Rectal smooth muscle tissue (tissue), 1 donor: ENCODE data around the gene MYL12A.
"Not testable (repeated sequence)": the region's sequence is repeated elsewhere in the genome, so short reads cannot be mapped to it uniquely, and the experiment has no call there.

ENCODE experiments used
- H3K27ac ChIP-seq: one replicate; pipeline ENCODE4 v1.7.0; 2013; ENCODE audit warnings: low read depth, low read length, inconsistent platforms
- H3K27me3 ChIP-seq: one replicate; pipeline ENCODE4 v1.7.0; 2013; ENCODE audit warnings: low read length; ENCODE audit not compliant: control insufficient read depth, insufficient read depth
- H3K36me3 ChIP-seq: one replicate; pipeline ENCODE4 v1.7.0; 2013; ENCODE audit warnings: low read length; ENCODE audit not compliant: control insufficient read depth, insufficient read depth
- H3K4me1 ChIP-seq: one replicate; pipeline ENCODE4 v1.7.0; 2013; ENCODE audit warnings: low read length; ENCODE audit not compliant: control insufficient read depth, insufficient read depth
- H3K4me3 ChIP-seq: one replicate; pipeline ENCODE4 v1.7.0; 2013; ENCODE audit warnings: low read length
- H3K9ac ChIP-seq: one replicate; pipeline ENCODE4 v1.7.0; 2013; ENCODE audit warnings: low read length

Gene MYL12A

DNA sequence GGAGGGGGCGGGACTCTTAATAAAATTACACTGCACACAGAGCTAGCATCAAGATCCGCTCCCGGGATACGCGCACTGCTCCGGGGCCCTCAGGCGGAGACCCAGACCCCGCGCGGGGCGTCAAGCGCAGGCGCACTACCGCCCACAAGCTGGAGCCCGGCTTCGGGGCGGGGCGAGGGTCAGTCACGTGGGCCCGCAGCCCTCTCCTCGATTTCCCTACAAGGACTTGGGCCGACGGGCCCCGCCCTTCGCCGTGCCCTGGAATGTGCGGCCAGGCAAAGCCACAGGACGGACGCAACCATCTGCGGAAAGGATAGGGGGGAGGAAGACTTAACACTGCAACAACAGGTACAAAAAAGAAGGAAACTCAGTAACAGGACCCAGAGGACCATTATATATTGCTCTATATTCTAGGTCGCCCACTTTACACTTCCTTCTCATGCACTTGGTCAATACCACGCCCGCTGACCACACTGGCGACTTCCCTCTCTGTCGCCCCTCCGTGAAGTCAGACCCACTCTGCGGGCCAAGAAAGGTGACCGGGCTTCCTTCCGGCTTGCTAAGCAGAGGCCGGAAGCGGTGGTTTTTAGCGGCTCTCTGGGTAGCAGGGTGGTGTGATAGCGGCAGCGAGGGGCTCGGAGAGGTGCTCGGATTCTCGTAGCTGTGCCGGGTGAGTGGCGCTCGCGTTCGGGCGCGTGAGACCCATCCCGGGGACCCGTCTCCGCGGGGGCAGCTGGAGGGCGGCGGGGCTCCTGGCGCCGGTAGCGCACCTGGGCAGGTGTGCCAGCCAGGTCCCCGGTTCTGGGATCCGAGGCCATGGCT lies at the start of gene MYL12A:
MYL12A (plus strand) TSS at position 562 of the 822 bp plus-strand sequence. CDS start 5,447 bp downstream, outside the sequence.
- H3K4me3 ChIP-seq: peak within 1 kb of the TSS; percentile 95
- no peaks in the 10 kb centered on the region for H3K27me3 ChIP-seq
- peak within 1 kb of the TSS; percentile 99 for H3K27ac ChIP-seq
- peak within 1 kb of the TSS; percentile 95 for H3K9ac ChIP-seq
- no peaks in the 10 kb centered on the region for H3K36me3 ChIP-seq
- peaks cover 13% of the 10 kb centered on the region for H3K4me1 ChIP-seq

DNA sequence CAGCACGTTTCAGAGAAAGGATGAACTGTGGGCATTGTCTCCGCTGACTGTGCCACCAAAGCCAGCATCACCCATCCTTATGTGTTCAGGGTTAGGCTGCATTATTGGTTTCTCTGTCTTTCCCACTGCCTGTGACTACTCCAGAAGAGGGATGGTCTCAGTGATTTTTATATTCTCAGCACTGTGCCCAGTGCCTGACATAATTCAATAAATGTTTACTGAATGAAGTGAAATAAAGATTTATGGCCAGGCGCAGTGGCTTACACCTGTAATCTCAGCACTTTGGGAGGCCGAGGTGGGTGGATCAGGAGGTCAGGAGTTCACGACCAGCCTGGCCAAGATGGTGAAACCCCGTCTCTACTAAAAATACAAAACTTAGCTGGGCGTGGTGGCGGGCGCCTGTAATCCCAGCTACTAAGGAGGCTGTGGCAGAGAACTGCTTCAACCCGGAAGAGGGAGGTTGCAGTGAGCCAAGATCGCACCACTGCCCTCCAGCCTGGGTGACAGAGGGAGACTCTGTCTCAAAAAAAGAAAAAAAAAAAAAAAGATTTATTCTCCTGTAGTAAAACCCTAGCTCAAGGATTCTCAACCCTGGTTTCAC lies 49.2 kb upstream of the MYL12A start:
- not testable (repeated sequence) for H3K36me3 ChIP-seq, H3K4me1 ChIP-seq, H3K27ac ChIP-seq, H3K9ac ChIP-seq, H3K27me3 ChIP-seq, H3K4me3 ChIP-seq

DNA sequence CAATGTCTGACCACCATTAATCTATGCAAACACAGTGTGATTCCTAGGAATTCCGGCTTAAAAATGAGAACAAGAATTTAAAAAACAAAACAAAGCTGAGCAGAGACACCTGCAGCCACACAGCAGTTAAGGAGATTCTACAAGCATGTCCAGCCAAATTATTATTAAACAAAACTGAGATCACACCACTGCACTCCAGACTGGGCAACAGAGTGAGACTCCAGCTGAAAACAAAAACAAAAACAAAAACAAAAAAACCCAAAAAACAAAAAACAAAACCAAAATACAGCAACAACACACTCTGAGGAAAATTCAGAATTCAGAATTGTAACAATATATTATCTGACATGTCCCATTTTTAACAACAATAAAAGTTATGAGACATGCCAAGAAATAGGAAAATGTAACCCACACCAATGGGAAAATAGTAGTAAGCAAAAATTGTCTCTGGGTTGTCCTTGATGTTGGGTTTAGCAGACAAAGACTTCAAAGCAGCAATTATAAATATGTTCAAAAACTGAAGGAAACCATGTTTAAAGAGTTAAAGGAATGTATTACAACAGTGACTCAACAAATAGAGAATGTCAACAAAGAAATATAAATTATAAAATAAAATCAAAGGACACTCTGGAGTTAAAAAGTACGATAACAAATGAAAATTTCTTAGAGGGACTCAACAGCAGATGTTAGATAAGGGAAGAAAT lies 47.5 kb upstream of the MYL12A start:
- H3K36me3 ChIP-seq: no peaks in the 10 kb centered on the region
- no peaks in the 10 kb centered on the region for H3K4me1 ChIP-seq
- H3K4me3 ChIP-seq: no peak overlapping the region
- H3K9ac ChIP-seq: no peak overlapping the region
- no peak overlapping the region for H3K27ac ChIP-seq
- no peaks in the 10 kb centered on the region for H3K27me3 ChIP-seq

DNA sequence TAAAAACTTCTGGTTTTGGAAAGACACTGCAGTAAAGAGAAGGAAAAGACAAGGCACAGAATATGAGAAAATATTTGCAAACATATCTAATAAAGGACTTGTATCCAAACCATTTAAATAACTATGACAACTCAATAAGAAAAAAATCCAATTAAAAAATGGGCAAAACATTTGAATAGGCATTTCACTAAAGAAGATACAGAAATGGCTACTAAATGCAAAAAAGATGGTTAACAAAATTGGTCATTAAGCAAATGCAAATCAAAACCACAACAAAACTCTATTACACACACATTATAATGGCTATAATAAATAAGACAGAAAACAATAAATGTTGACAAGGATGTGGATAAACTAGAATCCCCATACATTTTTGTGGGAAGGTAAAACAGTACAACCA lies 42.4 kb upstream of the MYL12A start:
- Histone ChIP-seq H3K9ac (no peak overlapping the region), H3K27me3 (no peaks in the 10 kb centered on the region), H3K4me1 (no peaks in the 10 kb centered on the region), H3K4me3 (no peak overlapping the region), H3K36me3 (no peaks in the 10 kb centered on the region), H3K27ac (no peak overlapping the region)

DNA sequence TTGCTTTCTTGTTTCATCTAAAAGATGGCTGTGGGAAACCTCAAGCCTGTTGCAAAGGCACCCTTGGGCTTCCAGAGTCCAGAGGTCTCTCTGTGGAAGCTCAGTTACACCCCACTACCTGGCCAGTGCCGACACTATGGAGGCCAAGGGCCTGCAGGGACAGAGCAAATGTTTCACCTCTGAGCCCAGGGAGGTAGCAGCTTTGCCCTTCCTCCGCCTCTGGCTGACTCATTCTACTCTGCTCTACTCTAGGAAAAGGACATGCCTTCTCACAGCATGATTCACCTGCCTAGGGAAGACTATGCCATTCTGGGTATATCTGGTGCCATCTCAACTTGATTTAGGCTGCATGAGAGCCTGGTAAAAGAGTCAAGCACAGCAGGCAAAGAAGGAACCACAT lies 40.0 kb upstream of the MYL12A start:
- Histone ChIP-seq H3K36me3 (no peaks in the 10 kb centered on the region), H3K4me1 (peaks cover under 1% of the 10 kb centered on the region), H3K27ac (no peak overlapping the region), H3K9ac (no peak overlapping the region), H3K27me3 (no peaks in the 10 kb centered on the region), H3K4me3 (no peak overlapping the region)

DNA sequence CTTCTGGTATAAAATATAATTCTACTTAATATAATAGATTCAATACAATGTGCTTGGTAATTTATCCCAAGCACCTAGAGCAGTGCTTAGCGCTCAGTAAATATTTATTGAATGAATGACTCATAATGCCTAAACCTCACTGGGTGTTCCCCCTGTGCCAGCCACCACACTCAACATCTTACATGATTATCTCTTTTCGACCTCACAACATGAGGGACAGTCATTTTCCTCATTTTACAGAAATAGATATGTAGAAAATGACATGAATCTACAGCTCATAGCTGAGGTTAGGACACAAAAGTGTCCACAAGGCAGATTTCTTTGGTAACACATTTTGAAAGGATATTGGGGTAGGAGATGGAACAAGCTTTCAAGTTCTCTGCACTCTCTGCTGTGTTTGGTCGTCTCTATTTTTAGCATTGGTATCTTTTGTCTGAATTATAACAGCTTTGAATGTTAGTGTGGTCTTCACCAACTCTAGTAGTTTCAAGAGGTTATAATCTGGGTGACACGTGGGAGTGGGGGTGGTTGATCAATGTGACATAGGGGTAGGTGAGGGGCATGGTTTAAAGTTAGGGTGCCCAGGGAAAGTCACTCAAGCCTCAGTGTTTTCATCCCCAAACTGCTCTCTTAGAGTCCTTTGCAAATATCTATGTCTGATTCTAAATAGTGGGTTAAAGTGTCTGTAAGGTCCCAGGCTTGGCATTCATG lies 37.6 kb upstream of the MYL12A start:
- H3K36me3 ChIP-seq: no peaks in the 10 kb centered on the region
- no peak overlapping the region for H3K9ac ChIP-seq
- H3K27ac ChIP-seq: no peak overlapping the region
- H3K27me3 ChIP-seq: no peaks in the 10 kb centered on the region
- H3K4me3 ChIP-seq: no peak overlapping the region
- peaks cover 7% of the 10 kb centered on the region for H3K4me1 ChIP-seq

DNA sequence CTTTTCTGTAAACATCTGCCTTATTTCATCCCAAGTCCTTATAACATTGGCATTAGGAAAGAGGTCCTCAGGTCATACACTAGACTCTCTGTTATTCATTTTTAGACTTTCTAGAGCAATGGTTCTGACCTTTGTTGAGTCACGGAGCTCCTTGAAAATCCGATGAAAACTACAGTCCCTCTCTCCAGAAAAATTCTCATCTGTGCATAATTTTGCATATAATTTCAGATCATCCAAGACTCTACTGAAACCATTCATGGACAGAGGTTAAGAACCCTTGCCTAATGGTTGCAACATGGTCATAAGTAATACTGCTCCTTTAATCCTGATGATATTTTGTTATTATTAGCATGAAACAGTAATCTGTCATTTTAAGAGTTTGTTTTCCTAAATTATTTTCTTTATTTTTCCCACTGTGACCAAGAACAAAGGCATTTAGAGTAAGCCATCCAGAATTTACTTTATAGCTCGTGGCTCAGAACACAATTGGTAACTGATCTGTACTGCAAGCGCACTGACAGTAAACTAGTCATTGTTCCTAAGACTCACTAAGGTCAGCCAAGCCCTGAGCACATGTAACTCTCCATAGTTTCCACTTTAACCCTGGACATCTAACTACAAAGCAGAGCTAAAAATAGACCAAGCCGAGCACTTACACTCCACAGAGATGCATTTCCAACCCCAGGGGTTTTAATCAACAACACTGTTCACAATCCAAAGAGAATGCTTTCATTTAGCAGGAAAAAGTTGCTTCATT lies 36.2 kb upstream of the MYL12A start:
- H3K36me3 ChIP-seq: no peaks in the 10 kb centered on the region
- H3K27ac ChIP-seq: no peak overlapping the region
- no peak overlapping the region for H3K4me3 ChIP-seq
- H3K9ac ChIP-seq: no peak overlapping the region
- H3K27me3 ChIP-seq: no peaks in the 10 kb centered on the region
- H3K4me1 ChIP-seq: peaks cover 7% of the 10 kb centered on the region

DNA sequence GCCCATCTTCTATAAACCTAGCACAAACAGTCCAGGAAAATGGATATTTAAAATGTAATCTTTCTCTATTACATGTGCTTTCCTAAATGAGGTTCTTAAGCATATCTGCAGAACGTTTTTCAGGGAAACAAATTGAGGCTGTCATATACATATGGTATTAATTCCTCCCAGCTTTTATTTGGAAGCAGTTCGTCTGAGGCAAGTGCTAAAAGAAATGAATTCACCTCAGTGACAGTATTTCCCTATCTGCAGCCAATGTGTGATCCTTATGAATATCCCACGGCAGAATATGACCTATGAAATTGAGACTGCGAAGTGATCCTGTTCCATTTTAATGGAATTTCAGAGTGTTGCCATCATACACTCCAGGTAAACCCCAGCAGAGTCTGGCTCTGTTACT lies 34.9 kb upstream of the MYL12A start:
- peaks cover 7% of the 10 kb centered on the region for H3K4me1 ChIP-seq
- H3K4me3 ChIP-seq: no peak overlapping the region
- H3K27ac ChIP-seq: peak overlapping the region; percentile 10

DNA sequence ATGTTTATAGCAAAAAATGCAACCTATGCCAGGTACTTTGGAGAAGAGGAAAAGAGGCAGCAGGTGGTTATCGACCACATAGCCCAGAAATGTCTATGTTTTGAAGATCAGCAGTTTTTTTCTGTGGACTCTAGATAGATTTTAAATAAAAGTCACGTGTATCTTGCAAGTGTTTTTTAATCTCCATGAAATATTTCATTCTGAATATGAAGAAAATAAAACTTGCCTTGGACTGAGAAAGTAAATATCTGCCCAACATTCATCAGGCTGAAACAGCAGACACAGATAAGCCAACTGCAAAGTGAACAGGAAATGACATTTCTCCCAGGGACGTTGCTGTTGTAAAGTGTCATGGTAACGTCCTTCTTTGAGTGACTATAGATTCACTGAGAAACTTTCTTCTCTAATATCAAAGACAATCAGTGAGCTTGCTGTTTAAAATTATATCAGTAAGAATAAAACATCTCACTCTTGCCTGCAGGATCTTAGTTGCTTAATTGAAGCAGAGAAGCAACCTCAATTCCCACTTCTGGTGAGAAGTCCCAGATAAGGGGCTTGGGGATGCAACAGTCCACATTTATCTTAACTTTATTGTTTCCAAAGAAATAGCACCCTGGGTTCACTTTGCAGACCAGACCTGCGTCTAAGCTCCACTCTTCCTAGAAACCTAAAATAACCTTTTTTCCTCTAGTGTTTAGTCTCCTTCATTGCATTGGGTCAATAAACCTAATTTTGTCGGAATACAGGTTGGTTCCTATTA lies 34.1 kb upstream of the MYL12A start:
- peaks cover 7% of the 10 kb centered on the region for H3K4me1 ChIP-seq
- H3K36me3 ChIP-seq: no peaks in the 10 kb centered on the region
- no peak overlapping the region for H3K9ac ChIP-seq
- H3K27ac ChIP-seq: no peak overlapping the region
- H3K4me3 ChIP-seq: no peak overlapping the region
- no peaks in the 10 kb centered on the region for H3K27me3 ChIP-seq

More for the DNA sequence above, 34.9 kb upstream of the MYL12A start:
- Histone ChIP-seq H3K36me3 (no peaks in the 10 kb centered on the region), H3K9ac (no peak overlapping the region), H3K27me3 (no peaks in the 10 kb centered on the region)

DNA sequence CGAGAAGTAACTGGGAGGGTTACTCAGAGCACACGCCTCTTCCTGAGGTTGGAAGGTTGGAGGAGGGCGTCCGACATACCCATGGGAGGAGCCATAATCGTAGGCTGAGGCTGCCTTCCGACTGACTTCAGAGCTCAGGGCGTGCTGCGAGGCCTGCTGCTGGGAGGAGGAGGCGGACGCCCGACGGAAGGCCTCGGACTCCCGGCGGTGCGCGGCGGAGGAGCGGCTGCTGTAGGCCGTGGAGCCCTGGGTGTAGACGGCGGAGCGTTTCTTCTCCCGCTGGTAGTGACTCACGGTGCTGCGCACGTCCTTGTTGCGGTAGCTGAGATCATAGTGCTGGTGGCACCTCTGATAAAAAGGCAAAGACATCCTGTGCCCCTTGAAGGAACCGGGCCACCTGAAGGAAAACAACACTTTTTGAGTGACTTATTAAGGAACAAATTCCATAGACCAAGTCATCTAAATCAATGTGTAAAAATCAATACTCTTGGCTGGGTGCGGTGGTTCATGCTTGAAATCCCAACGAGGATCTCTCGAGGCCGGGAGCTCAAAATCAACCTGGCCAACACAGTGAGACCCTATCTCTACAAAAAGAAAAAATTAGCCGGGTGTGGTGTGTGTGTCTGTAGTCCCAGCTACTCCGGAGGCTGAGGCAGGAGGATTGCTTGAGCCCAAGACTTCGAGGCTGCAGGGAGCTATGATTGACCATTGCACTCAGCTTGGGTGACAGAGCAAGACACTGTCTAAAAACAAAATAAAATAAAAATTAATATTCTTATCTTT lies 32.6 kb upstream of the MYL12A start:
- H3K27ac ChIP-seq: no peak overlapping the region

DNA sequence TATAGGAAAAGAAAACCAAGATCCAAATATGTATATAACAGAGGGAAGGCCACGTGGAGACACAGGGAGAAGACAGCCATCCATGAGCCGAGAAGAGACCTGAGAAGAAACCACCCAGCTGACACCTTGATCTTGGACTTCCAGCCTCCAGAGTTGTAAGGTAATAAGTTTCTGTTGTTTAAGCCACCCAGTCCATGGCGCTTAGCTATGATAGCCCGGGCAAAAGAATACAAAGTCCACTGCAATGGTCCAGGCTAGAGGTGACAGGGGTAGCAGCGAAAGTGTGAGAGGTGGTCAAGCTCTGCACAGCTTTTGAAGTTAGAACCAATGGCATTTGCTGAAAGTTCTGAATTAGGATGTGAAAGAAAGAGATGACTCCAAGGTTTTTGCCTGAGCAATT lies 30.6 kb upstream of the MYL12A start:
- Histone ChIP-seq H3K4me3 (no peak overlapping the region), H3K27ac (no peak overlapping the region), H3K9ac (no peak overlapping the region)

More for the DNA sequence above, 32.6 kb upstream of the MYL12A start:
- no peaks in the 10 kb centered on the region for H3K36me3 ChIP-seq
- no peaks in the 10 kb centered on the region for H3K27me3 ChIP-seq
- H3K4me1 ChIP-seq: peaks cover 11% of the 10 kb centered on the region
- no peak overlapping the region for H3K4me3 ChIP-seq
- no peak overlapping the region for H3K9ac ChIP-seq

More for the DNA sequence above, 30.6 kb upstream of the MYL12A start:
- peaks cover 13% of the 10 kb centered on the region for H3K4me1 ChIP-seq
- no peaks in the 10 kb centered on the region for H3K27me3 ChIP-seq
- no peaks in the 10 kb centered on the region for H3K36me3 ChIP-seq
